Heart left ventricle (tissue), 13 donors: ENCODE results near the gene KRTAP9-7.

ENCODE experiments used
- CTCF ChIP-seq, 12 donors: fragments of 200-600 bp; sonication (generic) in 4 of 12; IDR thresholded peaks; one replicate each; pipeline versions ENCODE4 v1.5.0 to v1.8.0; 2018 to 2022; ENCODE audit warnings: antibody characterized with exemption in 12 of 12, mild to moderate bottlenecking in 5 of 12
- POLR2A ChIP-seq, 2 donors: fragments of 450-650 bp; IDR thresholded peaks; one replicate each; pipeline ENCODE4 v1.6.1; 2017; ENCODE audit warnings: antibody characterized with exemption in 2 of 2, mild to moderate bottlenecking in 2 of 2, moderate library complexity in 2 of 2
- donor health status: ischemic (EF 13 %, LVEDD 7.1; RV severe dilation, severe dysfunction).
- donor health status: DM: no; HTN: yes; CAD: no.
- donor health status: DM: no; HTN: no; CAD: no.
- donor health status: ischemic (EF 25% LVEDD 6.9; RV normal size, moderate dysfunction).
- donor health status: ischemic (EF 25% LVEDD 5.7; RV mildly dilated, moderate dysfunction).
- donor health status: ischemic (EF 35%, LVEDD 5.7; RV mildly dilated, moderate dysfunction).
- donor health status: nonischemic (EF 11% LVEDD 7.7; RV severe dilation, severe dysfunction).
- donor health status: DM: yes; HTN: yes; CAD: no.
- donor health status: PGD.
- donor health status: ischemic (EF 29% LVEDD 5.4; RV normal size, mild dysfunction).
- donor health status: nonischemic (EF 23%, LVEDD 6.1; RV moderate dilation, normal function).

- TF ChIP-seq CTCF (IDR thresholded peaks at IDR 0.05) (no peak), POLR2A (IDR thresholded peaks at IDR 0.05) (no peak)
These were observed 43.8 kb upstream of the KRTAP9-7 start for GRCh38 chr17:41231731-41232130.
